ENCODE measurements around the gene PTPRN2.

DNA sequence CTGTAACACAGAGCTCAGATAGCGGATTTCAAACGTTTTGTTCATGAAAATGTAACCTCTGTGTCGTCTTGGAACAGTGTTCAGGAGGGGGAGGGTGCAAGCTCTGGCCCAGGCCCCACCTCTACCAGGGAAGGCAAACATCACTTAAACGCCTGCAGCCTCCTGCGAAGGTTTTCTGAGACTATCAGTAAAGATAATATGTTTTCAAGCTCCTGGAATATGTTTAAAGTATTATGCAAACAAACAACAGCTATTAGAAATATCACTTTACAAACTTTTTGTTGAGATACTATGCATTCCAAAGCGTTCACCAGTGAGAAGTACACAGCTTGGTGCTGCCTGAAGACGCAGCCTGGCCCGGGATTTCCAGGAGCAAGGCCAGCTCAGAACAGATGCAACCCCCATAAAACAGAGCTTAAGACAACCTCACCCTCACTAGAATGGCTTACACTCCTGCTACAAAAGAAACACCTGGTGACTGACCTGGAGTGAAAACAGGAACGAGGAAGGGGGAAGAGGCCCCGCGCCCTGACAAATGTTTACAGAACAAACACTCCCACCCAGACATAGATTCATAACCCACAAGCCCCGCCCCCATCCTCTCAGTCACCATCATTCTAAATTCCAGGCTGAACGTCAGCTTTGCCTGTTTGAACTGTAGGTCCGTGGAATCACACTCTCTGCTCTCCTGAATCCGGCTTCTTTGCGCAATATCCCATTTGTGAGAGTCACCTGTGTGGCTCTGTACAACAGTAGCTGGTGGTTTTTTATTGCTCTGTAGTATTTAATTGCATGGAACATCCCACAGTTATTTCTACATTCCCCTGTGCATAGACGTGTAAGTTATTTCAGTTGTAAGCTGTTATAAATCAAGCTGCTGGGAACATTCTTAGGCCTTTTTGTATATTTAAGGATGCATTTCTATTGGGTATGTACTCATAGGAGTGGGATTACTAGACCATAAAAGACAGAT is 155.0 kb downstream of the PTPRN2 start:
- TF ChIP-seq, protein P1, sequence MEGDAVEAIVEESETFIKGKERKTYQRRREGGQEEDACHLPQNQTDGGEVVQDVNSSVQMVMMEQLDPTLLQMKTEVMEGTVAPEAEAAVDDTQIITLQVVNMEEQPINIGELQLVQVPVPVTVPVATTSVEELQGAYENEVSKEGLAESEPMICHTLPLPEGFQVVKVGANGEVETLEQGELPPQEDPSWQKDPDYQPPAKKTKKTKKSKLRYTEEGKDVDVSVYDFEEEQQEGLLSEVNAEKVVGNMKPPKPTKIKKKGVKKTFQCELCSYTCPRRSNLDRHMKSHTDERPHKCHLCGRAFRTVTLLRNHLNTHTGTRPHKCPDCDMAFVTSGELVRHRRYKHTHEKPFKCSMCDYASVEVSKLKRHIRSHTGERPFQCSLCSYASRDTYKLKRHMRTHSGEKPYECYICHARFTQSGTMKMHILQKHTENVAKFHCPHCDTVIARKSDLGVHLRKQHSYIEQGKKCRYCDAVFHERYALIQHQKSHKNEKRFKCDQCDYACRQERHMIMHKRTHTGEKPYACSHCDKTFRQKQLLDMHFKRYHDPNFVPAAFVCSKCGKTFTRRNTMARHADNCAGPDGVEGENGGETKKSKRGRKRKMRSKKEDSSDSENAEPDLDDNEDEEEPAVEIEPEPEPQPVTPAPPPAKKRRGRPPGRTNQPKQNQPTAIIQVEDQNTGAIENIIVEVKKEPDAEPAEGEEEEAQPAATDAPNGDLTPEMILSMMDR (IDR thresholded peaks at IDR 0.05), result no peak
- TF ChIP-seq POLR2AphosphoS5 (IDR thresholded peaks at IDR 0.05), result peak; percentile 79
